Memory B cell (primary cell): ENCODE measurements around the gene ZNF652.
"Not testable (repeated sequence)": the region's sequence is repeated elsewhere in the genome, so short reads cannot be mapped to it uniquely, and the experiment has no call there.

ENCODE experiments used
- ATAC-seq: fragments of 150-1000 bp; cut with Tn5 transposase; 2 replicates; pipeline ENCODE4 v1.10.0; 2021; ENCODE audit warnings: low read depth, mild to moderate bottlenecking, moderate library complexity
- DNase-seq, 2 donors: peaks; one replicate each; pipeline ENCODE4 v3.0.0; 2022; ENCODE audit warnings: low spot score in 2 of 2
- H3K27ac Mint-ChIP-seq: one replicate; pipeline ENCODE4 v1.8.0; 2022; ENCODE audit warnings: mild to moderate bottlenecking, moderate library complexity, mixed read lengths
- H3K27me3 Mint-ChIP-seq: one replicate; pipeline ENCODE4 v1.8.0; 2022; ENCODE audit warnings: mixed read lengths
- H3K36me3 Mint-ChIP-seq: one replicate; pipeline ENCODE4 v1.8.0; 2022; ENCODE audit warnings: mild to moderate bottlenecking, mixed read lengths
- H3K4me1 Mint-ChIP-seq: one replicate; pipeline ENCODE4 v1.8.0; 2022; ENCODE audit warnings: mixed read lengths
- H3K4me3 Mint-ChIP-seq: one replicate; pipeline ENCODE4 v1.8.0; 2022; ENCODE audit warnings: mild to moderate bottlenecking, moderate library complexity, mixed read lengths
- H3K9me3 Mint-ChIP-seq: one replicate; pipeline ENCODE4 v1.8.0; 2022; ENCODE audit warnings: mixed read lengths

The ZNF652 gene

DNA sequence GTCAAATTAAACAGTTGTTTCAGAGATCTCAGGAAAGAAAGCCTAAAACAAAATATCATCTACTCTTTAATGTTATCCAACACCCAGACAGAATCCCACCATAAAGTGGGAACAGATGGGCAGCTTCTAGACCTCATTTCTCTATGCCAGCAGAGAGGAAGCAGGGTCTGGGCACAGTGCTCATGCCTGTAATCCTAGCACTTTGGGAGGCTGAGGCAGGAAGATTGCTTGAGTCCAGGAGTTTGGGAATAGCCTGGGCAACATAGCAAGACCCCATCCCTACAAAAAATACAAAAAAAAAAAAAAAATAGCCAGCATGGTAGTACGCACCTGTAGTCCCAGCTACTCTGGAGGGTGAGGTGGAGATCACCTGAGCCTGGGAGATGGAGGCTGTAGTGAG is 13.5 kb upstream of the ZNF652 start:
- H3K36me3 Mint-ChIP-seq: peaks cover 15% of the 10 kb centered on the region
- H3K27ac Mint-ChIP-seq: no peak overlapping the region
- DNase-seq: no peak
- peaks cover 4% of the 10 kb centered on the region for H3K9me3 Mint-ChIP-seq
- no peak overlapping the region for H3K4me3 Mint-ChIP-seq
- no peak for ATAC-seq
- peaks cover 39% of the 10 kb centered on the region for H3K4me1 Mint-ChIP-seq
- H3K27me3 Mint-ChIP-seq: no peaks in the 10 kb centered on the region

DNA sequence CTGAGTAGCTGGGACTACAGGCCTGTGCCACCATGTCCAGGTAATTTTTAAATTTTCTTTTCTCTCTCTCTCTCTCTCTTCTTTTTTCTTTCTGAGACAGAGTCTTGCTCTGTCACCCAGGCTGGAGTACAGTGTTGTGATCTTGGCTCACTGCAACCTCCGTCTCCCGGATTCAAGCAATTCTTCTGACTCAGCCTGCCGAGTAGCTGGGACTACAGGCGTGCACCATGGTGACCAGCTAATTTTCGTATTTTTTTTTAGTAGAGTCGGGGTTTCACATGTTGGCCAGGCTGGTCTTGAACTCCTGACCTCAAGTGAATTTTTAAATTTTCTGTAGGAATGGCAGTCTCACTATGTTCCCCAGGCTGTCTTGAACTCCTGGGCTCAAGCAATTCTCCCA is 11.1 kb upstream of the ZNF652 start:
- DNase-seq (no peak), ATAC-seq (no peak)
- H3K4me1 Mint-ChIP-seq: peaks cover 36% of the 10 kb centered on the region
- peaks cover 8% of the 10 kb centered on the region for H3K36me3 Mint-ChIP-seq
- no peak overlapping the region for H3K27ac Mint-ChIP-seq
- no peaks in the 10 kb centered on the region for H3K9me3 Mint-ChIP-seq
- peak overlapping the region; percentile 38 for H3K4me3 Mint-ChIP-seq
- no peaks in the 10 kb centered on the region for H3K27me3 Mint-ChIP-seq

DNA sequence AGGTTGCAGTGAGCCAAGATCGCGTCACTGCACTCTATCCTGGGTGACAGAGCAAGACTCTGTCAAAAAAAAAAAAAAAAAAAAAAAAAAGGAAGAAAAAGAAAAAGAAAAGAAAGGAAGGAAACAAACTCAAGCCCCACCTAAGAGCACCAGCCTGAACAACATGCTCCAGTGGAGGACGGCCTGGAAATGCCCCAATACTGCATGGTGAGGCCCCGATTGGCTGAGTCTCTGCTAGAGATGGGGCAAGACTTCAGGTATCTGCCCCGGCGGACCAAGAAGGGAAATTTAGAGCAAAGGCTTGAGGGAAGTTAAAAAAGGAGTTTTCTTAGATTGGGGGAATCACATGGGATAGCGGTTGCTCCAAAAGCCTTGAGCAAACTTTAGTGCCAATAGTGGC is 10.4 kb upstream of the ZNF652 start:
- Mint-ChIP-seq H3K9me3 (no peaks in the 10 kb centered on the region), H3K27ac (peak overlapping the region; percentile 51), H3K36me3 (peaks cover 5% of the 10 kb centered on the region), H3K4me3 (peak overlapping the region; percentile 74), H3K4me1 (peaks cover 34% of the 10 kb centered on the region), H3K27me3 (no peaks in the 10 kb centered on the region)
- ATAC-seq (peak; percentile 93), DNase-seq (no peak)

DNA sequence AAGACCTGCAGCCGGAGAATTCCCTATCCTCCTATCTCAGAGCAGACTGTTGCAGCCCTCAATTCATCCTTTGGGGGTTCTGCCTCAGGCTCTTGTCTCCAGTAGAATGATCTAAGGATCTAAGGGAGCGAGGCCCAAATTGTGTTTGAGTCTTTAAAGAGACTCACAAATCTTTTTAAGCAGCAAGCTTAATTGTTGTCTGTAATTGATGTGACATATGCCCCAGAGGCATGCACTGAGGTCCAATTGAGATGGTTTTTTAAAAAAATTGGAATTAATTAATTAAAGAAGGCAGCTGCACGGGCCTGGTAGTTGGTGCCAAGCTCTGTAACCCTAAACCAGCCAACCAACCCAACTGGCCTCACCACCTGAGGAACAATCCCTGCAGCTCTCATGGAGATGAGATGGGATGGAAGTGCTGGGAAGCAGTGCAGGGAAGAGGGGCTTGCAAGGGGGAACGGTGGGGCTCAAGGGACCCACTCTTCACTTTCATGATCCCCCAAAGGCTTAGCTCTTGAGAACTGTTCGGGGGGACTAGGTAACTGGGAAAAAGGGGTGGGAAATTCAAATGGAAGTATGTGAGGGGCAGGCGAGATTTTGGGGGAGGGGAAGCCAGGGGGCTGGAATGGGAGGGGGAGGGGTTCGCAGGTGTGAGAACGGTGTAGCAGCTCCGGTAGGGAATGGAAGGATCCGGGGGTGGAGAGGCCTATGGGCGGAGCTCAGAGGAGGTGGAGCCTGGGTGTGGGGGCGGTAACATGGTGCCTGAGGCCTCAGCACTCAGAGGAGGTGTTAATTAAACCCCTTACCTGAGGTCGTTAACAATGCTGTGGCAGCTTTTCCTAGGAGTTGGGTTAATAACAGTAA is 9.2 kb upstream of the ZNF652 start:
- peak overlapping the region; percentile 81 for H3K27ac Mint-ChIP-seq

DNA sequence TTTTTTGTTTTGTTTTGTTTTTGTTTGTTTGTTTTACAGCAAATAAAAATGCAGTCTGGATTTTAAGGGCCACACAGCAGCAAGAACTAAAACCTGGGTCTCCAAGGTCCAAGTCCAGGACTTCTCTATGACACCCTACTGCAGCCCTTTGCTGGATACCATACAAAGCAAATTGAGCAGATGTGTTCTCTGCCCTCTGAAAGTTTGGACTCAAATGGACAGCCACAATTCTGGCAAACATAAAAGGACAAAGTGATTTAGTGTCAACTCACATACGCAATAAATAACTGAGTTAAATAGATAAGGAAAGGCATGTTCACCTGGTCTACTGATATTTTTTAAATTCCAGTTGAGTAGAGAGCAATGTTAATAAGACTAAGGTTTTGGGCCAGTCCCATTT is 7.7 kb upstream of the ZNF652 start:
- Mint-ChIP-seq H3K4me3 (no peak overlapping the region), H3K9me3 (no peaks in the 10 kb centered on the region), H3K27ac (no peak overlapping the region), H3K36me3 (peaks cover 10% of the 10 kb centered on the region), H3K4me1 (peaks cover 32% of the 10 kb centered on the region), H3K27me3 (no peaks in the 10 kb centered on the region)
- DNase-seq (no peak), ATAC-seq (no peak)

More for the DNA sequence above, 9.2 kb upstream of the ZNF652 start:
- ATAC-seq: no peak
- Mint-ChIP-seq H3K27me3 (no peaks in the 10 kb centered on the region), H3K9me3 (no peaks in the 10 kb centered on the region), H3K4me1 (peaks cover 31% of the 10 kb centered on the region), H3K36me3 (peaks cover 10% of the 10 kb centered on the region), H3K4me3 (no peak overlapping the region)
- no peak for DNase-seq

DNA sequence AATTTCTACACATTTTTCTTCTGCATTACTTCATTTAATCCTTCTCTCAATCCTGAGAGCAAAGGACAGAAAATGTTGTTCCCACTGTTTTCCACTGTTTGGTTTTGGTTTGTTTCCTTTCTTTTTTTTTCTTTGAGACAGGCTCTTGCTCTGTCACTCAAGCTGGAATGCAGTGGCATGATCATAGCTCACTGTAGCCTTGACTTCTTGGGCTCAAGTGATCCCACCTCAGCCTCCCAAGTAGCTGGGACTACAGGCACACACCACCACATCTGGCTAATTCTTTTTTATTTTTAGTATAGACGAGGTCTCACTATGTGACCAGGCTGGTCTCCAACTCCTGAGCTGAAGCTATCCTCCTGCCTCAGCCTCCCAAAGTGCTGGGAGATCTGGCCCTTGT is 7.0 kb upstream of the ZNF652 start:
- ATAC-seq: no peak
- no peak for DNase-seq
- peaks cover 8% of the 10 kb centered on the region for H3K36me3 Mint-ChIP-seq
- H3K9me3 Mint-ChIP-seq: no peaks in the 10 kb centered on the region
- H3K4me3 Mint-ChIP-seq: no peak overlapping the region
- peaks cover 32% of the 10 kb centered on the region for H3K4me1 Mint-ChIP-seq
- H3K27me3 Mint-ChIP-seq: no peaks in the 10 kb centered on the region
- peak overlapping the region; percentile 41 for H3K27ac Mint-ChIP-seq

DNA sequence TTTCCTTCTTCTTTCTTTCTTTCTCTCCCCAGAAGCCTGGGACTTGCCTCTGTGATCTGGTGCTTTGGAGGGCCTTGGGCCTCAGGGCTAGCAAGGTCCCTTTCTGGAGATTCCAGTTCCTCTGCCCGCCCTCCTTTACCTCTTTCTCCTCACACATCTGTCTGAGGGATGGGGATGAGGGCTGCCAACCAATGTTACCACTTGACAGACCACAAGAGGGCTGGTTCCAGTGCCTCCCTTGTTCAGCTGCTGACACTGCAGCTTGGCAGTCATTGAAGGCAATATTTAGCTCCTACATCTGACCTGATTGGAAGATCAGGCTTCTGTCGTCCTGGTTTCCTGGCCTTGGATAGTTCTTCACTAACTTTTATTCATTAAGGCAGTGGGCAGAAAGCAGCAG is 3.6 kb upstream of the ZNF652 start:
- Mint-ChIP-seq H3K4me3 (no peak overlapping the region), H3K27me3 (no peaks in the 10 kb centered on the region), H3K4me1 (peaks cover 23% of the 10 kb centered on the region), H3K9me3 (no peaks in the 10 kb centered on the region), H3K36me3 (peaks cover 8% of the 10 kb centered on the region), H3K27ac (peak overlapping the region; percentile 70)
- ATAC-seq (no peak), DNase-seq (no peak)

DNA sequence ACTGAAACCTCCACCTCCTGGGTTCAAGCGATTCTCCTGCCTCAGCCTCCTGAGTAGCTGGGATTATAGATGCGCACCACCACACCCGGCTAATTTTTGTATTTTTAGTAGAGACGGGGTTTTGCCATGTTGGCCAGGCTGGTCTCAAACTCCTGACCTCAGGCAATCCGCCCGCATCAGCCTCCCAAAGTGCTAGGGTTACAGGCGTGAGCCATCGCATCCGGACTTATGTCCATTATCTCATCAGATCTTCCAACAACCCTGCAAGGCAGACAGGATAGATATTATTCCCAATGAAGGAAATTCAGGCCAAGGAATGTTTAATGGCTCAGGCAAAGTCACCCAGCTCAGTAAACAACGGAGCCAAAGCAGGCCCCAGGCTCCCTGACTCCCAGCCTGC is 3.1 kb upstream of the ZNF652 start:
- not testable (repeated sequence) for DNase-seq, H3K27me3 Mint-ChIP-seq, H3K9me3 Mint-ChIP-seq, ATAC-seq, H3K36me3 Mint-ChIP-seq, H3K4me3 Mint-ChIP-seq
- H3K27ac Mint-ChIP-seq: peak overlapping the region; percentile 70
- peaks cover 26% of the 10 kb centered on the region for H3K4me1 Mint-ChIP-seq

DNA sequence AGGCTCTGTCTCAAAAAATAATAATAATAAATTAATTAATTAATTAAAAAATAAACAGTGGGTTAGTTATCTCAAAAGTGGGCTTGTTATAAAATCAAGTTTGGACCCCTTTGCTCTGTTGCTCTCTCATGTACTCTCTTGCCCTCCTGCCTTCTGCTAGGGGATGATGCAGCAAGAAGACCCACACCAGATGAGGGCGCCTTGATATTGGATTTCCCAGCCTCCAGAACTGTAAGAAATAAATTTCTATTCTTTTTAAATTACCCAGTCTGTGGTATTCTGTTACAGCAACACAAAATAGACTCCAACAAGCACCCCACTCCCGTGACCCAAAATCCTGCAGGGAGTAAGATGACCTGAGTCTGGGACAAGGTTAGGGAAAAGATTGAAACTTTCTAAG is 2.1 kb upstream of the ZNF652 start:
- peaks cover 8% of the 10 kb centered on the region for H3K36me3 Mint-ChIP-seq

DNA sequence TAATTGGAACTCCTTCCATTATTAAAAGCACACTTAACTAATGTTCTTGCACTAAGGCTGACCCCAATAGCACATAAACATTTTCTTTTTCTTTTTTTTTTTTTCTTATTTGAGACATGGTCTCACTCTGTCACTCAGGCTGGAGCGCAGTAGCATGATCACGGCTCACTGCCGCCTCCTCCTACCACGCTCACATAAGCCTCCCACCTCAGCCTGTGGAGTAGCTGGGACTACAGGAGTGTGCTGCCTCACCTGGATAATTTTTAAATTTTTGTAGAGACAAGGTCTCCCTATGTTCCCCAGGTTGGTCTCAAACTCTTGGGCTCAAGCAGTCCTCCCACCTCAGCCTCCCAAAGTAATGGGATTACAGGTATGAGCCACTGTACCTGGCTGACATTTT is 1.2 kb upstream of the ZNF652 start:
- DNase-seq (no peak), ATAC-seq (no peak)
- Mint-ChIP-seq H3K9me3 (no peaks in the 10 kb centered on the region), H3K36me3 (peaks cover 8% of the 10 kb centered on the region), H3K4me1 (peaks cover 40% of the 10 kb centered on the region), H3K27ac (no peak overlapping the region), H3K4me3 (no peak overlapping the region), H3K27me3 (no peaks in the 10 kb centered on the region)

More for the DNA sequence above, 2.1 kb upstream of the ZNF652 start:
- Mint-ChIP-seq H3K4me3 (no peak overlapping the region), H3K9me3 (no peaks in the 10 kb centered on the region), H3K27ac (no peak overlapping the region), H3K27me3 (no peaks in the 10 kb centered on the region), H3K4me1 (peaks cover 31% of the 10 kb centered on the region)
- no peak for ATAC-seq
- no peak for DNase-seq

DNA sequence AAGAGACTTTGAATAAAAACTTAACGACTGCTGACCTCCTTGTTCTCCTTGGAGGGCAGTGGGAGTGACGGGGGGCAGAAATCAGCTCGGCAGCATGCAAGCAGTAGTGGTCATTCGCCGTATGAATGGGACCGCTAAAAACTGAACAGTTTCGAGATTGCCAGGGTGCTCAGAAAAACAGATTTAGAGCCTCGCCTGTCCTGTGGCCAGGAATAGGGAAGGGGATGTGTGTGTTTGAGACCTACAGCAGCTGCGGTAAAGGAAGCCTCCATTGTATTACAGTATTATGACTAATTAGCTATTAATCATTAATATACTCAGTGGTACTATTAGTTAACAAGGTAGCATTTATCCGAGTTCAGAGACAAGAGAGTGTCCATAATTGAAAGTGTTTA is 670 bp upstream of the ZNF652 start:
- Mint-ChIP-seq H3K36me3 (peaks cover 8% of the 10 kb centered on the region), H3K27ac (peak overlapping the region; percentile 85), H3K4me3 (peak overlapping the region; percentile 96), H3K9me3 (no peaks in the 10 kb centered on the region), H3K27me3 (no peaks in the 10 kb centered on the region), H3K4me1 (peaks cover 43% of the 10 kb centered on the region)
- ATAC-seq: no peak
- no peak for DNase-seq

DNA sequence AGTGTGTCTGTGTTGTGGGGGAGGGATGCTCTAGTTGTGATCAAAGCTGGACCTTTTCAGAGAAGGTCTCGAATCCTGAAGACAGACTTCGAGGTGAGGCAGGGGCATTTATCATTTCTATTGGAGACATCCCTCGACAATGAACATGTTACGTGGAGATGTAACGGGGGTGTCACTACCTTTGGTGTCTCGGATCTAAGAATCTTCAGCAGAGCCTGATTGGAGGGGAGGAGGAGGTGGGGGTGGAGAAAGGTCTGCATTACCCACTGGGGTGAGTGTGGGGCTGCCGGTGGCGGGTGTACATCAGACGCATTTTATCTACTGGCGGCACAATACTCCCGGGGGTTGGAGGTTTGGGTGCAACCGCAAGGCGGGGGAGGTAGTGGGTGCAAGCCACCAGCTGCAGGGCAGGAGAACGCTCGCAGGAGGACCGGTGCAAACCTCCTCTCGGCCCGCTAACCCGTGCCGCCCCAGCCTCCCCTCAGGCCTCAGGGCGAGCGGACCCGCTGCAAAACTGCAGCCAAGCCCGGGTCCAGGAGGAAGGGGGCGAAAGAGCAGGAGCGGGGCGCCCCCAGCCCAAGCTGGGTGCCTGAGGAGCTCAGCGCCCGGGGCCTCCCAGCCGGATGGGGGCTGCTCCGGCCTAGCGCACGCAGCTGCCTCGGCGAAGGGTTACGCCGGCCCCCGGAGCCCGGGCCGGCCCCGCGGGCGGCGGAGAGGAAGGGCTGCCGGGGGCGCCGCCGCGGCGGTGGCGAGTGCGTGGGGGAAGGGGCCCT is 735 bp downstream of the ZNF652 start:
- Mint-ChIP-seq H3K4me1 (peaks cover 47% of the 10 kb centered on the region), H3K36me3 (peaks cover 3% of the 10 kb centered on the region), H3K9me3 (no peaks in the 10 kb centered on the region), H3K27me3 (no peaks in the 10 kb centered on the region), H3K4me3 (peak overlapping the region; percentile 88), H3K27ac (peak overlapping the region; percentile 88)
- DNase-seq (peak; percentile 78 to 79), ATAC-seq (peak; percentile 64)

DNA sequence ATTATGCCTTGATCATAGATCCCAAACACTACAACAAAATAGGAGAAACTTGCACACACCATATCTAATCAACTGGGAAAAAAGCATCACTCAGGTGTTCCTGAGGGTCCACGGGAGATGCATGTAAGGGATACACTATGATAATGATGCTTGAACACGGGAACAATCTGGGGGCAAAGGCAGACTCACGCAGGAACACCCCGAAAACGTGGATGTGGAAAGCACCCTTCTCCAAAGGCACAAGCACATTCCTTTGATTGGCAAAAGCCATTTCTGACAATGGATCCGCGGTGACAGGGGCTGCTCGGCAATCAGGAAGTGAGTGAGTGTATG is 1.3 kb downstream of the ZNF652 start:
- Mint-ChIP-seq H3K27ac (peak overlapping the region; percentile 88), H3K4me1 (peaks cover 47% of the 10 kb centered on the region), H3K36me3 (peaks cover 3% of the 10 kb centered on the region), H3K4me3 (peak overlapping the region; percentile 88), H3K27me3 (no peaks in the 10 kb centered on the region), H3K9me3 (no peaks in the 10 kb centered on the region)
- DNase-seq (no peak), ATAC-seq (no peak)

DNA sequence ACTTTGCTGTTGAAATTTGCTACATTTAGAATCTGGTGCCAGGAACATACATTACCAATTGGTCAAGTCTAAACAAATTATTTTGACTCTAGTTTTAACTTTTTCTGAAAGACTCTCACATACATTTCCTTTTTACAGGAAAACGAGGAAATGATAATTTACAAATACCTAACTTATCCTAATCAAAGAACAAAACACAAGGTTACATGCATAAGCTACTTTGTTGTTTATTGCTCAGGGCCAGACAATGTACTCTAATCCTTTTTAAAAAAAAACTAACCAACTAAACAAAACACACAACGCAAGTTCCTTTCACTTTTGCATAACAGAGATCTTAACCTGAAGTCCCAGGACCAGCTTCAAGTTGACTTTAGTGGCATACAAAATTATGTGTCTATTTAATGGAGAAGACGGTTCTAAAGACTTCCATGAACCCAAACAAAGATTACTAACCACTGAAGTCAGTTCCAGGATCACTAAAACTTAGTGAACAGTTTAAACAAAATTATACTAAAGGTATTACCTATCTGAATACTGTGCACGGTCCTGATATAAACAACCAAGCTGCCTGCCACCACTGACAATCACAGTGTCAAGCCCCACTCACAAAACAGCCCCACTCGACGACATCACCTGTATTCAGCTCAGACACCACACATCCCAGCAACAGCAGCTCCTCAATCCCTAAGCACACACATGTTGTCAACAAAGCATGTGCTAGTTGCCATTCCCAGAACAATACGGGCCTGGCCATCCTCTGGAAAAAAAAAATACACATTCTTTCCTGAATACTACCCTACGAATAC is 1.9 kb downstream of the ZNF652 start:
- Mint-ChIP-seq H3K27ac (peak overlapping the region; percentile 88), H3K36me3 (peaks cover under 1% of the 10 kb centered on the region), H3K4me3 (peak overlapping the region; percentile 88), H3K9me3 (no peaks in the 10 kb centered on the region), H3K4me1 (peaks cover 44% of the 10 kb centered on the region), H3K27me3 (no peaks in the 10 kb centered on the region)
- ATAC-seq (no peak), DNase-seq (no peak)
